ENCODE measurements around the gene CDCA3. TPM values are rescaled to one million over a fixed set of nuclear protein-coding genes. Genes with fewer than 3 reads are reported as not detected.

The CDCA3 gene
- total and polyA plus RNA-seq, 2 of the 13 experiments (the other 11 are each of a cell fraction or from before 2014, with no cell fraction given), result 32.7 to 56.5 TPM

DNA sequence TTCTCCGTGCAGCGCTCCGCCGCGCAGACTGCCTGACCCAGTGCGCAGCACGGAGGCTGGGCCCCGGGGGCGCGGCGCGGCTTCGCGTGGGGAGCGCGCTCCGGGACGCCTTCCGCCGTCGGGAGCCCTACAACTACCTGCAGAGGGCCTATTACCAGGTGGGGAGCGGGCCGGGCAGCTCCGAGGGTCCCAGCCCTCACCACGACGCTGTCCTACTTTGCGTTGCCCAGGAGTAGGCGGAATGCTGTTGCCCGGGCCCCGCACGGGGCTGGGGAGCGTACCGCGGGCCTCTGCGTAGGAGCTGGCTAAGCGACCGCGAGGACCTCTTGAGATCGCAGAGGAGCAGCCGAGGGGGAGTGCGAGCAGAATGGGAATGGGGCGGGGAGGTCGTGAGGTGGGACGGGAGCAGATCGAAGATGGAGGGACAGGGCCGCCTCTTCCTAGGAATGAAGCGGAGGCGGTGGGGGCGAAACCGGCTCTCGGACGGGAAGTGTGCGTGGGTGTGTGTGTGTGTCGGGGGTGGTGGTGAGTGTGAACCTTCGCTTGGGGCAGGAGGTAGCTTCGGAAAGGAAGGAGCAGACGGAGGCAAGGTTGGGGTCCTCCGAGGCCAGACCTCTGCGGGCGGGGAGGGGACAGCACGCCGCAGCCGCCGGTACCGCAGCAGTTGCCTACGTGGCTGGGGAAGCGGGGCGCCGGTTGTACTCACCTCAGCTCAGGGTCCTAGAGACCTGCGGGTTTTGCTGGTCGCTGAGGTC, 22.1 kb downstream of the CDCA3 start (continued):
- TF ChIP-seq, protein P1, sequence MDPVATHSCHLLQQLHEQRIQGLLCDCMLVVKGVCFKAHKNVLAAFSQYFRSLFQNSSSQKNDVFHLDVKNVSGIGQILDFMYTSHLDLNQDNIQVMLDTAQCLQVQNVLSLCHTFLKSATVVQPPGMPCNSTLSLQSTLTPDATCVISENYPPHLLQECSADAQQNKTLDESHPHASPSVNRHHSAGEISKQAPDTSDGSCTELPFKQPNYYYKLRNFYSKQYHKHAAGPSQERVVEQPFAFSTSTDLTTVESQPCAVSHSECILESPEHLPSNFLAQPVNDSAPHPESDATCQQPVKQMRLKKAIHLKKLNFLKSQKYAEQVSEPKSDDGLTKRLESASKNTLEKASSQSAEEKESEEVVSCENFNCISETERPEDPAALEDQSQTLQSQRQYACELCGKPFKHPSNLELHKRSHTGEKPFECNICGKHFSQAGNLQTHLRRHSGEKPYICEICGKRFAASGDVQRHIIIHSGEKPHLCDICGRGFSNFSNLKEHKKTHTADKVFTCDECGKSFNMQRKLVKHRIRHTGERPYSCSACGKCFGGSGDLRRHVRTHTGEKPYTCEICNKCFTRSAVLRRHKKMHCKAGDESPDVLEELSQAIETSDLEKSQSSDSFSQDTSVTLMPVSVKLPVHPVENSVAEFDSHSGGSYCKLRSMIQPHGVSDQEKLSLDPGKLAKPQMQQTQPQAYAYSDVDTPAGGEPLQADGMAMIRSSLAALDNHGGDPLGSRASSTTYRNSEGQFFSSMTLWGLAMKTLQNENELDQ (CRISPR knock-in tag; IDR thresholded peaks at IDR 0.05; ENCODE audit: borderline replicate concordance), result peak; percentile 46; the same call in 1 of the 2 replicates
- TF ChIP-seq ZFP91 (CRISPR knock-in tag; IDR thresholded peaks at IDR 0.05; ENCODE audit: borderline replicate concordance) (peak; percentile 88; the same call in 1 of the 2 replicates), RBM22 (optimal IDR thresholded peaks at IDR 0.05; ENCODE audit: low read length) (peak; percentile 70), ZNF672 (CRISPR knock-in tag; IDR thresholded peaks at IDR 0.05) (no peak), ZNF747 (CRISPR knock-in tag; IDR thresholded peaks at IDR 0.05; ENCODE audit: borderline replicate concordance) (peak; percentile 22; the same call in 1 of the 2 replicates), ZNF598 (CRISPR knock-in tag; IDR thresholded peaks at IDR 0.05; ENCODE audit: borderline replicate concordance) (no peak), MZF1 (CRISPR knock-in tag; IDR thresholded peaks at IDR 0.05; ENCODE audit: borderline replicate concordance) (0 out of 2 replicates have a peak, but pooled peaks have one; percentile 17), NBN (conservative IDR thresholded peaks at IDR 0.05) (no peak), HNF4G (IDR thresholded peaks at IDR 0.05; ENCODE audit: borderline replicate concordance, low read depth, low read length) (no peak), HNF4G (CRISPR knock-in tag; IDR thresholded peaks at IDR 0.05; ENCODE audit: borderline replicate concordance, low read depth) (peak; percentile 49; the same call in 1 of the 2 replicates), ELF3 (CRISPR knock-in tag; IDR thresholded peaks at IDR 0.05) (0 out of 2 replicates have a peak, but pooled peaks have one; percentile 19), ZNF468 (CRISPR knock-in tag; IDR thresholded peaks at IDR 0.05) (0 out of 2 replicates have a peak, but pooled peaks have one; percentile 72), SNAPC2 (CRISPR knock-in tag; IDR thresholded peaks at IDR 0.05) (0 out of 2 replicates have a peak, but pooled peaks have one; percentile 42), ZNF263 (CRISPR knock-in tag; IDR thresholded peaks at IDR 0.05) (no peak), PHF20 (CRISPR knock-in tag; IDR thresholded peaks at IDR 0.05) (peak; percentile 44), ZBTB20 (CRISPR knock-in tag; IDR thresholded peaks at IDR 0.05; ENCODE audit: borderline replicate concordance, low read depth) (peak; percentile 55; the same call in 1 of the 2 replicates), ZSCAN20 (CRISPR knock-in tag; IDR thresholded peaks at IDR 0.05; ENCODE audit: borderline replicate concordance) (no peak), KLF16 (CRISPR knock-in tag; IDR thresholded peaks at IDR 0.05) (0 out of 4 replicates have a peak, but pooled peaks of 1 of the 2 experiments have one; percentile 29), ZNF562 (CRISPR knock-in tag; IDR thresholded peaks at IDR 0.05; ENCODE audit: borderline replicate concordance) (no peak)
- TF ChIP-seq, protein P2, sequence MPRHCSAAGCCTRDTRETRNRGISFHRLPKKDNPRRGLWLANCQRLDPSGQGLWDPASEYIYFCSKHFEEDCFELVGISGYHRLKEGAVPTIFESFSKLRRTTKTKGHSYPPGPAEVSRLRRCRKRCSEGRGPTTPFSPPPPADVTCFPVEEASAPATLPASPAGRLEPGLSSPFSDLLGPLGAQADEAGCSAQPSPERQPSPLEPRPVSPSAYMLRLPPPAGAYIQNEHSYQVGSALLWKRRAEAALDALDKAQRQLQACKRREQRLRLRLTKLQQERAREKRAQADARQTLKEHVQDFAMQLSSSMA (CRISPR knock-in tag; IDR thresholded peaks at IDR 0.05), result peak; percentile 71; the same call in 1 of the 2 replicates
- TF ChIP-seq, protein P3, sequence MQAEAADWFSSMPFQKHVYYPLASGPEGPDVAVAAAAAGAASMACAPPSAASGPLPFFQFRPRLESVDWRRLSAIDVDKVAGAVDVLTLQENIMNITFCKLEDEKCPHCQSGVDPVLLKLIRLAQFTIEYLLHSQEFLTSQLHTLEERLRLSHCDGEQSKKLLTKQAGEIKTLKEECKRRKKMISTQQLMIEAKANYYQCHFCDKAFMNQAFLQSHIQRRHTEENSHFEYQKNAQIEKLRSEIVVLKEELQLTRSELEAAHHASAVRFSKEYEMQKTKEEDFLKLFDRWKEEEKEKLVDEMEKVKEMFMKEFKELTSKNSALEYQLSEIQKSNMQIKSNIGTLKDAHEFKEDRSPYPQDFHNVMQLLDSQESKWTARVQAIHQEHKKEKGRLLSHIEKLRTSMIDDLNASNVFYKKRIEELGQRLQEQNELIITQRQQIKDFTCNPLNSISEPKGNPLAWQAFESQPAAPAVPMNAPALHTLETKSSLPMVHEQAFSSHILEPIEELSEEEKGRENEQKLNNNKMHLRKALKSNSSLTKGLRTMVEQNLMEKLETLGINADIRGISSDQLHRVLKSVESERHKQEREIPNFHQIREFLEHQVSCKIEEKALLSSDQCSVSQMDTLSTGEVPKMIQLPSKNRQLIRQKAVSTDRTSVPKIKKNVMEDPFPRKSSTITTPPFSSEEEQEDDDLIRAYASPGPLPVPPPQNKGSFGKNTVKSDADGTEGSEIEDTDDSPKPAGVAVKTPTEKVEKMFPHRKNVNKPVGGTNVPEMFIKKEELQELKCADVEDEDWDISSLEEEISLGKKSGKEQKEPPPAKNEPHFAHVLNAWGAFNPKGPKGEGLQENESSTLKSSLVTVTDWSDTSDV (CRISPR knock-in tag; IDR thresholded peaks at IDR 0.05), result peak; percentile 30; the same call in 1 of the 2 replicates

Data from HepG2 (cell line).